Esophagus squamous epithelium (tissue), 5 donors: Measurements from ENCODE around the gene HUNK. TPM values are rescaled to one million over a fixed set of nuclear protein-coding genes. Genes with fewer than 3 reads are reported as not detected.

Experiments
- DNase-seq: peaks from one replicate; lab custom pipeline; 2025; lab: John Stamatoyannopoulos, UW
- H3K27ac ChIP-seq, 4 donors: fragments of 200-600 bp; sonication (generic); one replicate each; pipeline ENCODE4 v1.5.1; 2016 to 2019; ENCODE audit warnings: mild to moderate bottlenecking in 1 of 4
- H3K27me3 ChIP-seq, 4 donors: fragments of 200-600 bp; sonication (generic); 1 replicate in 3 of 4; 2 replicates in 1 of 4; pipeline versions ENCODE4 v1.5.1 to v1.6.0; 2017 to 2021; ENCODE audit warnings: antibody characterized with exemption in 1 of 4
- H3K36me3 ChIP-seq, 3 donors: fragments of 200-600 bp; sonication (generic); one replicate each; pipeline ENCODE4 v1.5.1; 2016 to 2019
- H3K4me1 ChIP-seq, 3 donors: fragments of 200-600 bp; sonication (generic); one replicate each; pipeline ENCODE4 v1.5.1; 2017 to 2019
- H3K4me3 ChIP-seq, 4 donors: fragments of 200-600 bp; sonication (generic); 1 replicate in 3 of 4; 2 replicates in 1 of 4; pipeline ENCODE4 v1.5.1; 2016 to 2019; ENCODE audit warnings: mild to moderate bottlenecking in 2 of 4, moderate library complexity in 1 of 4
- H3K9me3 ChIP-seq, 3 donors: fragments of 200-600 bp; sonication (generic); one replicate each; pipeline ENCODE4 v1.5.1; 2016 to 2019
- CTCF ChIP-seq, 6 experiments: fragments of 450-650 bp in 4 of 6; fragments of 200-600 bp in 2 of 6; sonication (generic) in 2 of 6; IDR thresholded peaks; one replicate each; pipeline ENCODE4 v1.5.1; 2016 to 2019; ENCODE audit warnings: antibody characterized with exemption in 6 of 6, mild to moderate bottlenecking in 4 of 6, moderate library complexity in 4 of 6
- POLR2A ChIP-seq, 4 donors: fragments of 450-650 bp; IDR thresholded peaks; one replicate each; pipeline ENCODE4 v1.6.1; 2017; ENCODE audit warnings: antibody characterized with exemption in 4 of 4, mild to moderate bottlenecking in 4 of 4, moderate library complexity in 3 of 4
- WGBS, 2 donors: methylation state at CpG; one replicate each; pipeline ENCODE4 v1.1.5; 2018; 5-methylcytosine and 5-hydroxymethylcytosine counted together
- intact Hi-C: fragments of 100-400 bp; cut with DNase I; formaldehyde crosslinking; loops from one replicate; pipeline ENCODE4 v1.15.0; 2022
- total RNA-seq, 4 donors: library from RNA; depleted of rRNA; stranded (reverse); fragments of >200 nt; gene quantifications; one replicate each; pipeline ENCODE4 v1.1.0, GENCODE V29; 2016
- donor health status: DM: yes; HTN: yes; CAD: no.

HUNK gene
- total RNA-seq, 4 donors from 2014 or later, result under 0.01 to 2.8 (median 0.42) TPM

- TF ChIP-seq CTCF (IDR thresholded peaks at IDR 0.05) (no peak), POLR2A (IDR thresholded peaks at IDR 0.05) (no peak)
- H3K27me3 ChIP-seq, result peaks cover 0 to 81% (median 0%) of the 10 kb centered on the region in 4 donors
- peaks cover 15 to 53% (median 16%) of the 10 kb centered on the region in 3 donors for H3K4me1 ChIP-seq
- no peak overlapping the region for H3K27ac ChIP-seq
- WGBS, 2 donors, result 25 to 52% methylated on average over 4 to 12 of the region's 12 CpGs
- intact Hi-C loops, result loop anchor here (10.0 kb wide), 1 partner anchor 140 kb away; no protein-coding TSS in a partner anchor
- H3K36me3 ChIP-seq, result no peaks in the 10 kb centered on the region
- H3K4me3 ChIP-seq, result no peak overlapping the region
- DNase-seq, result no peak
- no peaks in the 10 kb centered on the region for H3K9me3 ChIP-seq
These were observed 2.0 kb downstream of the HUNK start for GRCh38 chr21:31874812-31875212.

DNA sequence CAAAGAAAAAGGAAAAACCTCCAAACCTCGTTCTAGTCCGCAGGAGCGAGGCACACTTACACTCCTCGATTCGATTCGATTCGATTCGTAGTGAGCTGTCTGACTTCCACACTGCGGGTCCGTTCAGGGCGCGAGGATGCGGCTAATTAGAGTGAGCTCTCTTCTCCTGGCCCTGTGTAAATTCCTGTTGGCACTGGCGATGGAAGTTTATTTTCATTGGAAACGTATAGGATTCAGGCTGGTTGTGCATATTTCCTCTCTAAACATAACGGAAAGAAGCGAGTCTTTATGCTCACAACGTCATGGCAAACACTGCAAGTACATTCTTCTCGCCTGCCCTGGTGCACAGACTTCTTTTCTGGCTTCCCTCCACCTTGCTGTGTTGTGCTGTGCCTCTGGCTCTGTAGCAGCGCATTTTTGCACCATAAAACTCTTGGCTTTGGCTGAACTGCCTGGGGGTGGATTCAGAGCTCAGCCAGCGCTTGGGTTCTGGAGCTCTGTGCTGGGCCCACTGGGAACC, 2.7 kb downstream of the HUNK start:
- intact Hi-C loops, result loop anchor here (10.0 kb wide), 1 partner anchor 139 kb away; no protein-coding TSS in a partner anchor
- Histone ChIP-seq H3K4me3 (peak overlapping the region in 1 of 4 donors; percentile 8), H3K4me1 (peaks cover 15 to 57% (median 16%) of the 10 kb centered on the region in 3 donors), H3K9me3 (no peaks in the 10 kb centered on the region), H3K27me3 (peaks cover 0 to 81% (median 0%) of the 10 kb centered on the region in 4 donors), H3K27ac (no peak overlapping the region), H3K36me3 (no peaks in the 10 kb centered on the region)
- no peak for DNase-seq
- TF ChIP-seq CTCF (IDR thresholded peaks at IDR 0.05) (no peak), POLR2A (IDR thresholded peaks at IDR 0.05) (no peak)
- WGBS, 2 donors, result 53 to 72% methylated on average over 19 to 21 of the region's 21 CpGs

DNA sequence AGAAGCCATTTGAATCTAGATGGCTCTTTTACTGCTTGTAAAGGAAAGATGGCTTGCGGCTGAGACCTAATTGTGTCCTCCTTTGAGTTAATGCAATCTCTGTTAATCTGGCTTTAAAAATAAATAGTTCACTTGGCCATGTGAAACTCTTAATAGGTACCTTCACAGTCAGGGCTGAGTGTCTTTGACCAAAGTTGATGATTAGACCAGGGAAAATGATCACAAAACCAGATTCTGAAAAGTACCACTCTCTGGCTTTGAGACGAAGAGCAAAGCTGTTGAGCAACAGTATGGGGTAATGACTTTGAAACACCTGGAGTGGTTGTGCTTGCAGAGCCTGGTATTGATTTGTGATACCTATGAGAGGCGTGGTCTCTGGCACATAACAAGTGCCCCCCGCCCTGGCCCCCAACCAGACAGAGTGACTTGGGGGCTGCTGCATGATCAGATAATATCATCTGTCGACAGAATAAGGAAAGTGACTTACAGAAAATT, 4.7 kb downstream of the HUNK start:
- 81 to 92% methylated on average over 5 of the region's 5 CpGs for WGBS, 2 donors

DNA sequence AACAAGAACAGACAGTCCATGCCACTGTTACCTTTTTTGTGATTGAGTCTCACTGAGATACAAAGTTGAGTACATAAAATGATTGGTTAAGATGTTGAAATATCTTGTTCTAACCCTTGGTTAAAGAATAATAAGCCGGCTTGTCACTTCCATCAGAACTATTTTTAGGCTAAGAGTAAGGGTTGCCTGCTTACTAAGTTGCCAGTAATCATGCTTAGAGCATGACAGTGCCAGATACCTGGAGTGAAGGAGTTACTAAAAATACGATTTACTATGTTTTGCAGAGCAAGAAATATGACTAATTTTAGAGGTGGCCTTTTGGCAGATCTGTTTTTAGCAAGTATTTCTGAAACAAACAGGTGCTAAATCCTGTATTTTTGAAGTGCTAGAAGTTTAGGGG, 6.0 kb downstream of the HUNK start:
- TF ChIP-seq POLR2A (IDR thresholded peaks at IDR 0.05) (no peak), CTCF (IDR thresholded peaks at IDR 0.05) (no peak)
- Histone ChIP-seq H3K4me1 (peaks cover 6 to 39% (median 10%) of the 10 kb centered on the region in 3 donors), H3K9me3 (no peaks in the 10 kb centered on the region), H3K36me3 (no peaks in the 10 kb centered on the region), H3K27me3 (peaks cover 0 to 67% (median 0%) of the 10 kb centered on the region in 4 donors), H3K4me3 (no peak overlapping the region), H3K27ac (no peak overlapping the region)
- 30 to 45% methylated on average over 2 of the region's 2 CpGs for WGBS, 2 donors
- intact Hi-C loops, result loop anchor here (10.0 kb wide), 1 partner anchor 136 kb away; no protein-coding TSS in a partner anchor
- no peak for DNase-seq

More for the DNA sequence above, 4.7 kb downstream of the HUNK start:
- H3K27me3 ChIP-seq, result peaks cover 0 to 75% (median 0%) of the 10 kb centered on the region in 4 donors
- DNase-seq, result no peak
- H3K27ac ChIP-seq, result no peak overlapping the region
- no peak for TF ChIP-seq POLR2A (IDR thresholded peaks at IDR 0.05)
- no peak for TF ChIP-seq CTCF (IDR thresholded peaks at IDR 0.05)
- H3K36me3 ChIP-seq, result no peaks in the 10 kb centered on the region
- no peaks in the 10 kb centered on the region for H3K9me3 ChIP-seq
- peaks cover 12 to 51% (median 15%) of the 10 kb centered on the region in 3 donors for H3K4me1 ChIP-seq
- H3K4me3 ChIP-seq, result no peak overlapping the region
- intact Hi-C loops, result loop anchor here (10.0 kb wide), 1 partner anchor 137 kb away; no protein-coding TSS in a partner anchor

- Histone ChIP-seq H3K4me3 (no peak overlapping the region), H3K27ac (no peak overlapping the region), H3K4me1 (peaks cover 3 to 35% (median 7%) of the 10 kb centered on the region in 3 donors), H3K36me3 (no peaks in the 10 kb centered on the region), H3K27me3 (peaks cover 0 to 63% (median 0%) of the 10 kb centered on the region in 4 donors), H3K9me3 (no peaks in the 10 kb centered on the region)
- intact Hi-C loops, result loop anchor here (10.0 kb wide), 1 partner anchor 136 kb away; no protein-coding TSS in a partner anchor
- 17 to 34% methylated on average over 7 to 9 of the region's 10 CpGs for WGBS, 2 donors
- TF ChIP-seq POLR2A (IDR thresholded peaks at IDR 0.05) (no peak), CTCF (IDR thresholded peaks at IDR 0.05) (no peak)
- DNase-seq, result no peak
These were observed 6.4 kb downstream of the HUNK start for GRCh38 chr21:31879241-31879650.
